Stomach (tissue), 9 donors: Measurements from ENCODE around the gene LRRC9. TPM values are rescaled to one million over a fixed set of nuclear protein-coding genes. Genes with fewer than 3 reads are reported as not detected.

ENCODE experiments used
- DNase-seq, 2 donors: peaks; one replicate each; pipeline versions ENCODE4 v3.0.0 to v3.0.0-alpha.2; 2013 to 2019
- H3K27ac ChIP-seq, 5 donors: fragments of 200-600 bp in 4 of 5; sonication (generic) in 4 of 5; one replicate each; pipeline ENCODE4 v1.5.1; 2013 to 2019; ENCODE audit warnings: mild to moderate bottlenecking in 1 of 5, moderate library complexity in 1 of 5
- H3K27me3 ChIP-seq, 3 donors: fragments of 200-600 bp; sonication (generic); one replicate each; pipeline ENCODE4 v1.5.1; 2017 to 2019; ENCODE audit warnings: mixed run types in 1 of 3
- H3K36me3 ChIP-seq, 4 donors: fragments of 200-600 bp; sonication (generic); 1 replicate in 3 of 4; 2 replicates in 1 of 4; pipeline ENCODE4 v1.5.1; 2016 to 2019
- H3K4me1 ChIP-seq, 4 donors: fragments of 200-600 bp; sonication (generic); one replicate each; pipeline ENCODE4 v1.5.1; 2016 to 2019
- H3K4me3 ChIP-seq, 4 donors: fragments of 200-600 bp; sonication (generic) in 3 of 4; one replicate each; pipeline ENCODE4 v1.5.1; 2016 to 2019; ENCODE audit warnings: mild to moderate bottlenecking in 1 of 4
- H3K9me3 ChIP-seq, 4 donors: fragments of 200-600 bp; sonication (generic); one replicate each; pipeline ENCODE4 v1.5.1; 2016 to 2019
- CTCF ChIP-seq, 7 experiments: fragments of 450-650 bp in 4 of 7; fragments of 200-600 bp in 3 of 7; sonication (generic) in 3 of 7; IDR thresholded peaks; one replicate each; pipeline ENCODE4 v1.5.1; 2016 to 2019; ENCODE audit warnings: antibody characterized with exemption in 7 of 7, control low read depth in 2 of 7, mild to moderate bottlenecking in 1 of 7
- EP300 ChIP-seq: sonication (generic); formaldehyde crosslinking; IDR thresholded peaks from one replicate; pipeline ENCODE4 v1.6.1; 2017; ENCODE audit warnings: antibody characterized with exemption
- POLR2A ChIP-seq, 4 donors: fragments of 450-650 bp; IDR thresholded peaks; one replicate each; pipeline ENCODE4 v1.6.1; 2016; ENCODE audit warnings: antibody characterized with exemption in 4 of 4, control low read depth in 2 of 4, mild to moderate bottlenecking in 1 of 4, moderate library complexity in 1 of 4
- POLR2AphosphoS5 ChIP-seq, 3 donors: sonication (generic); formaldehyde crosslinking; IDR thresholded peaks; one replicate each; pipeline ENCODE4 v1.6.1; 2016; ENCODE audit warnings: antibody characterized with exemption in 3 of 3
- WGBS, 5 donors: extraction: QIAGEN DNeasy Blood & Tissue Kit in 3 of 5; methylation state at CpG; one replicate each; pipeline versions ENCODE4 v1.1.5 to v1.1.7; 2013 to 2018; 5-methylcytosine and 5-hydroxymethylcytosine counted together
- intact Hi-C: fragments of 100-400 bp; cut with DNase I; formaldehyde crosslinking; loops from one replicate; pipeline ENCODE4 v1.15.1; 2023; ENCODE audit warnings: low total_unique reads
- polyA plus RNA-seq, 3 donors: library from polyadenylated mRNA; stranded (reverse); fragments of 200-250 nt; gene quantifications; one replicate each; pipeline ENCODE4 v1.2.3, GENCODE V29; 2013
- total RNA-seq, 5 donors: library from RNA; depleted of rRNA; stranded (reverse); fragments of >200 nt; gene quantifications; one replicate each; pipeline versions ENCODE4 v1.1.0 to v1.2.3, GENCODE V29; 2014 to 2016
- donor health status: healthy with polysubstance abuse.
- donor health status: Bipolar disorder and iron deficiency.
- donor health status: healthy.

The LRRC9 gene
- total and polyA plus RNA-seq, 8 donors, result not detected

GRCh38 chr14:59959668-59960067, 39.7 kb downstream of the LRRC9 start:
- TF ChIP-seq CTCF (IDR thresholded peaks at IDR 0.05) (no peak), POLR2A (IDR thresholded peaks at IDR 0.05) (no peak), POLR2AphosphoS5 (IDR thresholded peaks at IDR 0.05) (no peak), EP300 (no peak)
- no peak overlapping the region for H3K27ac ChIP-seq
- WGBS, 5 donors, result 64 to 88% (median 87%) methylated on average over 3 of the region's 3 CpGs
- intact Hi-C loops, result no loop called here
- no peak for DNase-seq
- H3K27me3 ChIP-seq, result no peaks in the 10 kb centered on the region
- H3K9me3 ChIP-seq, result peaks cover 0 to 15% (median 6%) of the 10 kb centered on the region in 4 donors
- no peaks in the 10 kb centered on the region for H3K36me3 ChIP-seq
- H3K4me1 ChIP-seq, result peaks cover 0 to 4% (median 0%) of the 10 kb centered on the region in 4 donors
- H3K4me3 ChIP-seq, result no peak overlapping the region

GRCh38 chr14:59961518-59962062, 41.6 kb downstream of the LRRC9 start:
- intact Hi-C loops, result no loop called here
- DNase-seq, result no peak
- H3K4me3 ChIP-seq, result no peak overlapping the region
- H3K36me3 ChIP-seq, result no peaks in the 10 kb centered on the region
- TF ChIP-seq POLR2A (IDR thresholded peaks at IDR 0.05) (no peak), CTCF (IDR thresholded peaks at IDR 0.05) (no peak), POLR2AphosphoS5 (IDR thresholded peaks at IDR 0.05) (no peak), EP300 (no peak)
- H3K27ac ChIP-seq, result no peak overlapping the region
- H3K4me1 ChIP-seq, result peaks cover 0 to 10% (median 0%) of the 10 kb centered on the region in 4 donors
- peaks cover 0 to 3% (median under 1%) of the 10 kb centered on the region in 4 donors for H3K9me3 ChIP-seq
- H3K27me3 ChIP-seq, result no peaks in the 10 kb centered on the region
- WGBS, 5 donors, result 80 to 86% (median 82%) methylated on average over 1 of the region's 1 CpG

- Histone ChIP-seq H3K36me3 (no peaks in the 10 kb centered on the region), H3K4me3 (no peak overlapping the region)
- WGBS, 5 donors, result 33 to 49% (median 41%) methylated on average over 5 of the region's 5 CpGs
These were observed 44.5 kb downstream of the LRRC9 start for GRCh38 chr14:59964251-59965007.

More at GRCh38 chr14:59964251-59965007, 44.5 kb downstream of the LRRC9 start:
- TF ChIP-seq POLR2AphosphoS5 (IDR thresholded peaks at IDR 0.05) (no peak), POLR2A (IDR thresholded peaks at IDR 0.05) (no peak), CTCF (IDR thresholded peaks at IDR 0.05) (no peak), EP300 (no peak)
- Histone ChIP-seq H3K27me3 (no peaks in the 10 kb centered on the region), H3K9me3 (no peaks in the 10 kb centered on the region), H3K4me1 (peaks cover 0 to 10% (median 0%) of the 10 kb centered on the region in 4 donors), H3K27ac (no peak overlapping the region)
- peak in 1 of 2 donors; percentile 24 for DNase-seq
- intact Hi-C loops, result loop anchor here (5.0 kb wide), 1 partner anchor 208 kb away; no protein-coding TSS in a partner anchor
